Astrocyte (in vitro differentiated cells and primary cell): Measurements from ENCODE around the gene SLC26A9.

Source experiments
- CTCF ChIP-seq: IDR thresholded peaks from 2 replicates; pipeline ENCODE4 v1.5.1; 2011; ENCODE audit warnings: low read depth, mild to moderate bottlenecking, inconsistent platforms, low read length, moderate library complexity; ENCODE audit not compliant: insufficient read depth
- EZH2 ChIP-seq: IDR thresholded peaks from 2 replicates; pipeline ENCODE4 v1.6.1; 2012; ENCODE audit warnings: mild to moderate bottlenecking, low read length, inconsistent platforms; ENCODE audit not compliant: insufficient read depth

GRCh38 chr1:205954819-205955404 is 11.7 kb upstream of the SLC26A9 start:
- TF ChIP-seq CTCF (no peak), EZH2 (no peak)
